Measurements from ENCODE around the gene MSI2. TPM values are rescaled to one million over a fixed set of nuclear protein-coding genes. Genes with fewer than 3 reads are reported as not detected.

Gene MSI2
- total and polyA plus RNA-seq, 2 experiments from 2014 or later = 15.7 to 76.4 TPM

GRCh38 chr17:57516290-57517230 is 260.2 kb downstream of the MSI2 start:
- Histone ChIP-seq H3K27me3 (no peaks in the 10 kb centered on the region), H3K27ac (peak overlapping the region; percentile 84), H3K36me3 (no peaks in the 10 kb centered on the region), H3K4me1 (ENCODE audit: low read depth) (peaks cover 45% of the 10 kb centered on the region), H3K9me3 (ENCODE audit: low read depth) (no peaks in the 10 kb centered on the region), H3K4me3 (no peak overlapping the region)
- DNase-seq (ENCODE audit: low read depth in 1 of 2, low spot score in 1 of 2) = no peak
- TF ChIP-seq CTCF (IDR thresholded peaks at IDR 0.05; ENCODE audit: low read depth, low read length) = no peak

DNA sequence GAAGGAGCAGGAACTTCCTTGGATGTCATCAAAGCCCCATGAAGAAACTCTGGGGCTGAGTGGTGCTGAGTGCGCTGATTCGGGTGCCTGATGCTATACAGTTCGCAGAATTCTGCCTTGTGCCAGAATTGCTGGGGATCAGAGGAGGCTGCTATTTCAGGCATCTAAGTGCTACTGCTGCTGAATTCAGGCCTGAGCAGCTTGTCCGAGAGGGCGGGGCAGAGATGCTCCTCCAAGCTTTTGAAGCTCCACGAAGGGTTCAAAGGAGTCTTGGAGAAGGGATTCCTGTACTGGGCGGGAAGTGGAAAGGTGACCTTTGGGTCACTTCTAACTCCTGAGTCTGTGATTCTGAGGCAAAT is 260.9 kb downstream of the MSI2 start:
- Histone ChIP-seq H3K4me3 (no peak overlapping the region), H3K27ac (peak overlapping the region; percentile 84), H3K27me3 (no peaks in the 10 kb centered on the region), H3K36me3 (no peaks in the 10 kb centered on the region), H3K4me1 (ENCODE audit: low read depth) (peaks cover 46% of the 10 kb centered on the region), H3K9me3 (ENCODE audit: low read depth) (no peaks in the 10 kb centered on the region)
- DNase-seq (ENCODE audit: low read depth in 1 of 2, low spot score in 1 of 2) = peak in 1 of 2 donors; percentile 49
- TF ChIP-seq CTCF (IDR thresholded peaks at IDR 0.05; ENCODE audit: low read depth, low read length) = no peak

- peak overlapping the region; percentile 84 for H3K27ac ChIP-seq
Observed at GRCh38 chr17:57517632-57518456, 261.5 kb downstream of the MSI2 start.

DNA sequence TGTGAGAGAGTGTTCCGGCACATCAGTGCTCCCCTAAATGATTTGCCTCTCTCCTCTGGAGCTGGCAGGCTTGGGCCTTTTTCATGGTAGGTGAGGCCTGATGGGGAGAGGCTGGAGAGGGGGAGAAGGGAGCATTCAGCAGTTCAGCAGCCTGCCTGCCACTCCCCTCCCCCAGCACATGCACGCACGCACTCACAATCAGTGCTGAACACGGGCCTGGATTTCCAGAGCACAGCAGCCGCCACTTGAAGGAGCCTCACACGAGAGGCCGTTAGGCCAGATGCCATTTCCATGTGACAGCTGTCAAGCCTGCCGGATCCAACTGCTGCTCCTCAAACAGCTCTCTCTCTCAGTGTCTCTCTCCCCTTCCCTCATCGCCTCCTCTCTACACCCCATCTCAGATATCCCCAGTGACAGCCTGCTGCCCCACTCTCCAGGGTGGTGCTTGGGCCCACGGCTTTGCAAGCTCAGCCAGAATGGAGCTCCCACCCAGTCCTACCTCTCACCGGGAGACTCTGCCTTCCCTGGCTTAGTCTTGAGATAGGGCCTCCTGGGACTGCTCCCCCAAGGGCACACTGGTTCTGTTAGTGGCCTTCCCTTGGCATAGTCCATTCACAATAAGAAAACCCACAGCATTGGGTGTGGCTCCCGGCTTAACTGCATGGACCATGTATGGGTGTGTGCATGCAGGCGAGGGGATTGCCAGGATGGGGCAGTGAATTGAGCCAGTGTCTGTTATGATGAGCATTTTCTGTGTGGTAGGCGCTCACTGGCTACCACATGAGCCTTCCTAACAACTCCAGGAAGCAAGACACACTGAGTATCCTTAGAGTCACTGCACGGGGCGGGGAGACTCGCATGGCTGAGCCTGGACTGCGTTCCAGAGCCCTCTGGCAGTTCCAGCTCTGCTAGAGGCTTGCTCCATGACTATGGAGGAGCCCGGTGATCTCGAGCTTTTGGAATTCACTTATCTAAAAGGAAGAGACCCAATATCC is 262.6 kb downstream of the MSI2 start:
- peak in 1 of 2 donors; percentile 92 for DNase-seq (ENCODE audit: low read depth in 1 of 2, low spot score in 1 of 2)
- H3K4me1 ChIP-seq (ENCODE audit: low read depth) = peaks cover 59% of the 10 kb centered on the region
- no peak overlapping the region for H3K4me3 ChIP-seq
- no peaks in the 10 kb centered on the region for H3K9me3 ChIP-seq (ENCODE audit: low read depth)
- no peaks in the 10 kb centered on the region for H3K27me3 ChIP-seq
- H3K27ac ChIP-seq = peak overlapping the region; percentile 84
- H3K36me3 ChIP-seq = no peaks in the 10 kb centered on the region
- no peak for TF ChIP-seq CTCF (IDR thresholded peaks at IDR 0.05; ENCODE audit: low read depth, low read length)

More at GRCh38 chr17:57517632-57518456, 261.5 kb downstream of the MSI2 start:
- Histone ChIP-seq H3K4me3 (no peak overlapping the region), H3K4me1 (ENCODE audit: low read depth) (peaks cover 52% of the 10 kb centered on the region), H3K27me3 (no peaks in the 10 kb centered on the region), H3K36me3 (no peaks in the 10 kb centered on the region), H3K9me3 (ENCODE audit: low read depth) (no peaks in the 10 kb centered on the region)
- no peak for DNase-seq (ENCODE audit: low read depth in 1 of 2, low spot score in 1 of 2)
- no peak for TF ChIP-seq CTCF (IDR thresholded peaks at IDR 0.05; ENCODE audit: low read depth, low read length)

GRCh38 chr17:57519800-57520199 is 263.5 kb downstream of the MSI2 start:
- no peaks in the 10 kb centered on the region for H3K27me3 ChIP-seq
- DNase-seq (ENCODE audit: low read depth in 1 of 2, low spot score in 1 of 2) = no peak
- peak overlapping the region; percentile 84 for H3K27ac ChIP-seq
- no peak overlapping the region for H3K4me3 ChIP-seq
- no peak for TF ChIP-seq CTCF (IDR thresholded peaks at IDR 0.05; ENCODE audit: low read depth, low read length)
- H3K4me1 ChIP-seq (ENCODE audit: low read depth) = peaks cover 65% of the 10 kb centered on the region
- H3K9me3 ChIP-seq (ENCODE audit: low read depth) = no peaks in the 10 kb centered on the region
- no peaks in the 10 kb centered on the region for H3K36me3 ChIP-seq
